T-helper 1 cell treated with Interleukin-12 subunit alpha and Interleukin-12 subunit beta and Interleukin-4 antibody, amounts not matched to agents 30 μg/mL and 1 μg/mL, for 36 hours (primary cell): ENCODE results near the gene RASEF.

Source experiments
- H3K27ac Mint-ChIP-seq: one replicate; pipeline ENCODE4 v1.8.0; 2021; ENCODE audit warnings: mild to moderate bottlenecking, mixed read lengths
- H3K27me3 Mint-ChIP-seq: one replicate; pipeline ENCODE4 v1.8.0; 2021; ENCODE audit warnings: low read depth, mixed read lengths
- H3K36me3 Mint-ChIP-seq: one replicate; pipeline ENCODE4 v1.8.0; 2021; ENCODE audit warnings: low read depth, mixed read lengths
- H3K4me1 Mint-ChIP-seq: one replicate; pipeline ENCODE4 v1.8.0; 2021; ENCODE audit warnings: low read depth, mixed read lengths
- H3K4me3 Mint-ChIP-seq: one replicate; pipeline ENCODE4 v1.8.0; 2021; ENCODE audit warnings: mild to moderate bottlenecking, moderate library complexity, mixed read lengths
- H3K9me3 Mint-ChIP-seq: one replicate; pipeline ENCODE4 v1.8.0; 2021; ENCODE audit warnings: mixed read lengths

The RASEF gene

DNA sequence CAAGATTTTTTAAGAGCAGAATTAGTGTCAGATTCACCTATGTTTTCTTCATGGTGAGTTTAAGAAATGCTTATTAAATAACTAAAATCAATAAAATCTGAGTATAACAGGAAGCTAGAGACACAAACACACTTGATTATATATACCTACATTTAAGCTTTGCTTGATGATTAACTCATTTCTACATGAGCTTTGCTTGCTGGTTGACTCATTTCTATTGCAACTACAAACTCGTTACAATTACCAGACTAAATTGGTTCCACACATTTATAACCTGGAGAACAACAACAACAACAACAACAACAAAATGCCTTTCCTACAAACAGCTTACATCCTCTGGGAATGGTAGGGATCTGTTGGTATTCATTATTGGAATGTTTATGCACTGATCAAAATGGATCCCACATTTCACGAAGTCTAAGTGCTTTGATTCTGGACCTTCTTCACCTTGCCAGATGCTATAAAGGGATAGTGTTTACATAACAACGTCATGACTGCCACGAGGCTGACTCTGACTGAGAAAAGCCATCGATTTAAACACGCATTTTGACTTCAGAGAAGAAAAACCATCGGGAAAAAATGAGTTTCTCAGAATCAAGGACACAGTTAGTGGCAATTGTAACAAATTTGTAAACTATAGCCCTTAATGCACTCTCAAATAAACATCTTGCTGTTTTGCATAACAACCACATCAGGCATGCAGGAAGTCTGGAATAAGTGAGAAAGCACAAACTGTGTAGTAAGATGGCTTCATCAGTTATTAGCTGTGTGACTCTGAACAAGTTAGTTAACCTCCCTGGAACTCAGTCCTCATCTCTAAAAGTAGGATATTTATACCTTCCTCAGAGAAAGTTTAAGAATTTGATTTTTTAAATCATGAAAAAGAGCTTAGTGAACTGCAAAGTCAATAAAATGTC, 49.8 kb downstream of the RASEF start:
- peaks cover 7% of the 10 kb centered on the region for H3K4me1 Mint-ChIP-seq
- H3K4me3 Mint-ChIP-seq, result no peak overlapping the region

DNA sequence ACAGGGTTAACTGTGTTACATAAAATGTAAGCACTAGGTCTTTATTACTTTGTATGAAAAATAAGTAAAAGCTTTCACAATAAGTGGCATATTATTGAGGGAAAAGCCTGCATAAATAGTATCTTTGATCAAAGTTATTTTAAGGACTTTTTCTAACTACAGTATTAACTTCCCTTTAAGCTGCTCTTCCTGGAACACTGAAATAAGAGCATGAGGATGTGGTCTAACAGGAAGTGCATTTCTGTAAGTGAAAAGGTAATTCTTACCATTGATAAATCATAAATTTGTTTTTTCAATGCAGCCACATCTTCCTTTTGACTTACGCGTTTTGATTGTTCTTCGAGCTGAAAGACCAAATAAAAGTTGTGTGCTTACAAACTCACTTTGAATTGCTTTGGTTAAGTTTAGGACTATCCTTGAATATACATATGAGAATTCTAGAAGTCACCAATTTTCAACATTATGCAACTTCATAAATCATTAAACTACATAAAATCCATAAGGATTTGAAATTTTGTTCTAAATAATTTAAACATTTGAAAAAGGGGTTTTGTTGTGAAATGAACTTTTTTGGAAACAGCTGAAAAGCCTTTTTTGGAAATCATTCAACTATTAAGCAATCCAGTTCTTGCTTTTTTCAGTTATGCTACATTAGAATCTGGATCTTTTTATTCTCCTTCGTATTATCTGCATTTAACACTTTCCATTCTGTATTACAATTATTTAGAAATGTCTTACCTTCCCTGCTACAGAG, 50.6 kb downstream of the RASEF start:
- no peaks in the 10 kb centered on the region for H3K27me3 Mint-ChIP-seq
- H3K36me3 Mint-ChIP-seq, result no peaks in the 10 kb centered on the region
- no peak overlapping the region for H3K4me3 Mint-ChIP-seq
- no peak overlapping the region for H3K27ac Mint-ChIP-seq
- no peaks in the 10 kb centered on the region for H3K9me3 Mint-ChIP-seq
- H3K4me1 Mint-ChIP-seq, result peaks cover 10% of the 10 kb centered on the region

More for the DNA sequence above, 49.8 kb downstream of the RASEF start:
- no peak overlapping the region for H3K27ac Mint-ChIP-seq
- no peaks in the 10 kb centered on the region for H3K36me3 Mint-ChIP-seq
- no peaks in the 10 kb centered on the region for H3K27me3 Mint-ChIP-seq
- H3K9me3 Mint-ChIP-seq, result no peaks in the 10 kb centered on the region

DNA sequence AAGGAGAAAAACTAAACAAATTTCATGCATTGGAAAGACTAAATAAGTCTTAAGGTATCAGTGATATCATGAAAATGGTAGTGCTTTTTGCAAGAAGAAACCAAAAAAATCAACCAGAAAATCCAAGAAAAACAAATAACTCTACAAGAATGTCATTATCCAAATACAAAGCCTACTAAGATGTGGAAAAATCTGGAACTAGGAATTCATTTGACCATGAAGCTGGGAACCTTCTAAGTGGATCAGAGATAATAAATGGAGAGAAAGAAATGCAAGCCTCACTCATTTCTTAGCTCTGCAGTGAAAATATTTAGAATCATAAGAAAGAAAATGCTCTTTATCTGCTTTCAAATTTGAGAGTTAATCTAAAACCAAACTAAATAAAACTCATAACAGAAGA, 51.3 kb downstream of the RASEF start:
- Mint-ChIP-seq H3K9me3 (no peaks in the 10 kb centered on the region), H3K4me3 (no peak overlapping the region), H3K4me1 (peaks cover 10% of the 10 kb centered on the region), H3K27ac (no peak overlapping the region), H3K36me3 (no peaks in the 10 kb centered on the region), H3K27me3 (no peaks in the 10 kb centered on the region)

- Mint-ChIP-seq H3K36me3 (no peaks in the 10 kb centered on the region), H3K4me3 (no peak overlapping the region), H3K4me1 (peaks cover 6% of the 10 kb centered on the region), H3K27ac (no peak overlapping the region), H3K9me3 (no peaks in the 10 kb centered on the region), H3K27me3 (no peaks in the 10 kb centered on the region)
These were observed 55.2 kb downstream of the RASEF start for GRCh38 chr9:83007521-83008300.

DNA sequence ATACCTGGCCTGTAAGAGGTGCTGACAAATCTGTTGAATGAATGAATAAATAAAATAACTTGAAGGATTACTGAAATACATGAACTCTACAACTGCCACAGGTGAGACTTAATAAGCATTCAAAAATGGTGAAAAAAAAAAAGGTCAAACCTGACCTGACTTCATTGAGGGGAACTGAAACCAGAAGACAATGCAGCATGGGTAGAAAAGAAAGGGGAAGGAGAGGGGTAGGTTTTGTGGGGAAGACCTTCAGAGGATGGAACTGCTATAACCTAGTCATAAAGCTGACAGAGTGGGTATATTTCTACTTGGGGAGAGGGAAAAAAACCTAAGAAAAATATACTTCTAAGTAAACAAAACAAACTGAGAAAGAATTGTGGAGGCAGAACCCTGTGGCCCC, 56.6 kb downstream of the RASEF start:
- Mint-ChIP-seq H3K9me3 (no peaks in the 10 kb centered on the region), H3K36me3 (no peaks in the 10 kb centered on the region), H3K4me1 (peaks cover 3% of the 10 kb centered on the region), H3K27ac (no peak overlapping the region), H3K4me3 (no peak overlapping the region), H3K27me3 (no peaks in the 10 kb centered on the region)

- H3K27ac Mint-ChIP-seq, result no peak overlapping the region
- no peaks in the 10 kb centered on the region for H3K27me3 Mint-ChIP-seq
- H3K9me3 Mint-ChIP-seq, result no peaks in the 10 kb centered on the region
- peaks cover 3% of the 10 kb centered on the region for H3K4me1 Mint-ChIP-seq
- H3K36me3 Mint-ChIP-seq, result no peaks in the 10 kb centered on the region
- H3K4me3 Mint-ChIP-seq, result no peak overlapping the region
These were observed 57.0 kb downstream of the RASEF start for GRCh38 chr9:83005963-83006362.

GRCh38 chr9:83005361-83005760, 57.6 kb downstream of the RASEF start:
- H3K9me3 Mint-ChIP-seq, result no peaks in the 10 kb centered on the region
- no peaks in the 10 kb centered on the region for H3K36me3 Mint-ChIP-seq
- H3K27ac Mint-ChIP-seq, result no peak overlapping the region
- H3K4me3 Mint-ChIP-seq, result no peak overlapping the region
- no peaks in the 10 kb centered on the region for H3K27me3 Mint-ChIP-seq
- peaks cover 3% of the 10 kb centered on the region for H3K4me1 Mint-ChIP-seq

DNA sequence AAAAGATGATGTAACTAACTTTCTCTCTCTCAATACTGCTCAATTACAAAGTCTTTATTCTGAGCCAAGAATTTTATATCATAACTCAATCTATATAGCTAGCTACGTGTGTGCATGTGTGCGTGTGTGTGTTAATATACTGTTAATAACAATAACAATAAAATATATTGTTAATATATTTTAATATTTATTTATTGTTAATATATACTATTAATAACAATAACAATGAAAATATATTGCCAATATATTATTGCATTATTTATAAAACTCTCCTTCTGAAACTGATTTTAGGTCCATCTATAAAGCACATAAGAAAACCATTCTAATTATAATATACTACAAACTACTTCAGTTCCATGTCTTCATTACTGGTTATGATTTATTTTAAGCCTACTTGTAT, 60.6 kb downstream of the RASEF start:
- no peak overlapping the region for H3K27ac Mint-ChIP-seq
- H3K27me3 Mint-ChIP-seq, result no peaks in the 10 kb centered on the region
- no peaks in the 10 kb centered on the region for H3K9me3 Mint-ChIP-seq
- no peaks in the 10 kb centered on the region for H3K36me3 Mint-ChIP-seq
- peaks cover under 1% of the 10 kb centered on the region for H3K4me1 Mint-ChIP-seq
- H3K4me3 Mint-ChIP-seq, result no peak overlapping the region

DNA sequence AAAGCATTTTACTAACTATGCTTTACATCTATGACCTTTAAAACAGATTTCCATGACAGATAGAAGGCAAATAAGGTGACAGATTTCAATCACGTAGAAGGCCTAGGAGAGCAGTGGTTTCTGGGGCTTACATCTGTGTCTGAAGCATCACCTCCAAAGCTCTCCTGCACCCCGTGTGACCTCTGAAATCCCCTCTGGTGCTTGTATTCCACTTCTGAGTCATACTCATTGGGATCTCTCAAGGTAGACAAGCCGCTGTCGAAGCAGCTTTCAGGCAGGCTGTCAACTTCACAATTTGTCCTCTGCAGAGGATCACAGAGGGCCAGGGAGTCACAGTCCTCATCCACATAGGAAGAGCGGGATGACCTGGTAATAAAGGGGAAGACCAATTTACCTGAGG, 62.2 kb downstream of the RASEF start:
- H3K4me3 Mint-ChIP-seq, result no peak overlapping the region
- H3K36me3 Mint-ChIP-seq, result no peaks in the 10 kb centered on the region
- H3K9me3 Mint-ChIP-seq, result no peaks in the 10 kb centered on the region
- H3K27ac Mint-ChIP-seq, result no peak overlapping the region
- no peaks in the 10 kb centered on the region for H3K4me1 Mint-ChIP-seq
- no peaks in the 10 kb centered on the region for H3K27me3 Mint-ChIP-seq

DNA sequence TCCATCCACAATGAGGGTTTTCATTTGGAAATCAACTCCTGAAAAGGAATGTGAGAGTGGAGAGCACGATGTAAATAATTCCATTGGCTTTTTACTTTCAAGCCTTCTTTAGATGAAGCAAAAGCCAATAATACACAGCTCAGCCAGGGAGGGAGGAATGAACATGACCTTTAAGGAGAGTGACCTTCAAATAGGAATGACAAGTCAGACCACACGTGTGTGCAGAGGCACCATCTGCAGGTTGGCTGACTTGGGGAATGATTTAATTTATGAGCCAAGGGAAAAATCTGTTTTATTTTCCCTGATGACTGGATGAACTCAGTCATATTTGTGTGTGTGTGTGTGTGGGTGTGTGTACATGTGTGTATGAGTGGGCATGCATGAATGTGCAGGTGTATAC, 64.5 kb downstream of the RASEF start:
- Mint-ChIP-seq H3K27ac (no peak overlapping the region), H3K4me1 (no peaks in the 10 kb centered on the region), H3K4me3 (no peak overlapping the region), H3K27me3 (no peaks in the 10 kb centered on the region), H3K36me3 (no peaks in the 10 kb centered on the region), H3K9me3 (no peaks in the 10 kb centered on the region)

GRCh38 chr9:82997476-82998140, 65.3 kb downstream of the RASEF start:
- Mint-ChIP-seq H3K4me3 (no peak overlapping the region), H3K9me3 (no peaks in the 10 kb centered on the region), H3K27ac (no peak overlapping the region), H3K36me3 (no peaks in the 10 kb centered on the region), H3K27me3 (no peaks in the 10 kb centered on the region), H3K4me1 (no peaks in the 10 kb centered on the region)

DNA sequence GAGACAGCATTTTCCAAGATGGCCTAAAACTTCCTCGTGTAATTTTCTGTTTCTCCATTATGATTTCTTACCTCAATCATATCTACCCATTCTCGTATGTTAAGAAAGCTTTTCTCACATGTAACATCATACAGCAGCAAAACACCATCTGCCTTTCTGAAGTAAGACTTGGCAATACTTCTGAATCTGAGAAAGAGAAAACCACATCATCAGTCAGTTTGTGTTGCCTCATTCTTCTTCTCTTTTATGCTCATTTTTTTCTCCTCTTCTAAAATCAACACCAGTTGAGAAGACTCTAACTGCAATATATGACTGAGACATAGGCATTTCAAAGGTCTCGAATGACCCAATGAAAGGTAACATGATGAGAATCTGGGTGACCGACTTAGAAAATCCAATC, 66.0 kb downstream of the RASEF start:
- Mint-ChIP-seq H3K9me3 (no peaks in the 10 kb centered on the region), H3K27me3 (no peaks in the 10 kb centered on the region), H3K36me3 (no peaks in the 10 kb centered on the region), H3K4me1 (no peaks in the 10 kb centered on the region), H3K27ac (no peak overlapping the region), H3K4me3 (no peak overlapping the region)

- Mint-ChIP-seq H3K36me3 (no peaks in the 10 kb centered on the region), H3K9me3 (no peaks in the 10 kb centered on the region), H3K27ac (no peak overlapping the region), H3K4me1 (no peaks in the 10 kb centered on the region), H3K27me3 (no peaks in the 10 kb centered on the region), H3K4me3 (no peak overlapping the region)
These were observed 68.9 kb downstream of the RASEF start for GRCh38 chr9:82993856-82994605.
